Occipital lobe (tissue), 2 donors: ENCODE data around the gene AGPAT2. TPM values are rescaled to one million over a fixed set of nuclear protein-coding genes. Genes with fewer than 3 reads are reported as not detected.

Experiments
- DNase-seq: peaks from one replicate; lab custom pipeline; 2025; lab: John Stamatoyannopoulos, UW
- total RNA-seq: library from RNA; depleted of rRNA; stranded (reverse); fragments of >200 nt; gene quantifications from one replicate; pipeline ENCODE4 v1.2.3, GENCODE V29; 2014

AGPAT2 gene
- total RNA-seq, 1 donor from 2014 or later: 2.2 TPM

DNA sequence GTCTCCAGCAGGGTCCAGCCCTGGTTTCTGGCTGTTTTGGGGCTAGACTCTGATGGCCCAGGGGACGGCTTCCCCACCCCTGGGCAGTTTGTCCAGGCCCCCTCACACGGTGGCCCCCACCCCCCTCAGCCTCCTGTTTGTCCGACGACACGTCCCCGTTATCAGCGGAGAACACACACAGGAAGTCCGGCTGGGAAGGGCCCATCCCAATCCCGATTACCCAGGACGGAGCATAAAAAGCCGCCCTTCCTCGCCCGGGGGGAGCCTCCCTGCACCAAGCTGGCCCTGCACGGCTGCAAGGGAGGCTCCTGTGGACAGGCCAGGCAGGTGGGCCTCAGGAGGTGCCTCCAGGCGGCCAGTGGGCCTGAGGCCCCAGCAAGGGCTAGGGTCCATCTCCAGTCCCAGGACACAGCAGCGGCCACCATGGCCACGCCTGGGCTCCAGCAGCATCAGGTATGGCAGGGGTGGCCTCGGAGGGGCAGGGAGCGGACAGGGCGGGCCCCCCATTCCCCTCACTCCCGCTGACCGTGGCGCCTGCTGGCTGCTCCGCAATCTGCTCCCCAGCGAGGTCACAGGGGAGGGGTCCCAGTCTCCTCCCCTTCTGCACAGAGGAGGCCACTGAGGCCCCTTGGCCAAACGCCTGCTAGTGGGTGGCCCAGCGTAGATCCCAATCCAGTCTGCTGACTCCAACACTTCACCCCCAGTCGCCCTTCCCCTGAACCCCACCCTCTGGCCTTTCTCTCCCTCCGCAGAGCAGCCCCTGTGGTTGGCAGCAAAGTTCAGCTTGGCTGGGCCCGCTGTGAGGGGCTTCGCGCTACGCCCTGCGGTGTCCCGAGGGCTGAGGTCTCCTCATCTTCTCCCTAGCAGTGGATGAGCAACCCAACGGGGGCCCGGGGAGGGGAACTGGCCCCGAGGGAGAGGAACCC lies 24.3 kb downstream of the AGPAT2 start, which contains the start of gene EGFL7:
TSS of gene EGFL7 (plus strand) at position 261 of the 926 bp plus-strand sequence. CDS start 5,367 bp downstream, outside the sequence.
- no peak for DNase-seq

DNA sequence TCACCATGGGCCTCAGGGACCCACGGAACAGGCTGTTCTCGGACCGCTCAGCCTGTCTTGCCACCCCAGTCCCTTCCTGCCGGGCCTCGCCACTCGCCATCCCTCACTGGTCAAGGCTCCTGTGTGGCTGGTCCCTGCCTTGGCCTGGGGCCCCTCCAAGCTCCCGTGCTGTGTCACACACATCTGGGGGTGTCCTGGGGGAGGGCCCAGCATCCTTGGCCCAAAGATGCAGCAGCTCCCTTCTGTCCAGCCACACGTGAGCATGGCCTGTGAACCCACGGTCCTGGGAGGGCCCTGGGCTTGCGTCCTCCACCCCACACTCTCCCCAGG lies 25.0 kb downstream of the AGPAT2 start:
- DNase-seq: no peak

DNA sequence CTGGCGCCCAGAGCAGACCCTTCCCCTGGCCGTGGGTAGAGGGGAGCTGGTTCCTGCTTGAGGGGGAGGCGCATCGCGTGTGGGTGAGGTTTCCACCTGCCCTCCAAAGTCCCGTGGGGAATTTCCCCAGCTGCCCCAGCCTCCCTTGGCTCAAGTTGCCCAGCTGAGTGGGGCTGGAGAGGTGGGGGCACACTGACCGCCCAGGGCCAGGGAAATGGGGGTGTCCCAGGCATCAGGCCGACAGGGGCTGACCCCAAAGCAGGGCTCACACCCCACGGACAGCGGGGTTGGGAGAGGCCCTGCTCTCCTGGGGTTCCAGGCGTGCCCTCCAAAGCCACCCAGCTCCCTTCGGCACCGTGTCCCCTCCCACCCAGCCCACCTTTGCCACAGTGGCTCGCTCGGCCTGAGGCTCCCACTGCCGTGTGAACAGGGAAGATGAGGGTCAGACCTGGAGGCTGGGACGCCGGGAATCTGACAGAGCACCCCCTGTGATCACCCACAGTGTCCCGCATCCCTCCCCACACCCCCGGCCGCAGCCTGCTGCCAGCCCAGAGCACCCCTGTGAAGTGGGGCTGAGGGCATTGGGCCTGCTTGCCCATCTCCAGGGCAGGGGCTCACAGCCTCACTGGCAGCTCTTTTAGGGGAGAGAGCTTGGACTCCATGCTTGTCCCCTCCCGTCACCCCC lies 25.5 kb downstream of the AGPAT2 start:
- no peak for DNase-seq

DNA sequence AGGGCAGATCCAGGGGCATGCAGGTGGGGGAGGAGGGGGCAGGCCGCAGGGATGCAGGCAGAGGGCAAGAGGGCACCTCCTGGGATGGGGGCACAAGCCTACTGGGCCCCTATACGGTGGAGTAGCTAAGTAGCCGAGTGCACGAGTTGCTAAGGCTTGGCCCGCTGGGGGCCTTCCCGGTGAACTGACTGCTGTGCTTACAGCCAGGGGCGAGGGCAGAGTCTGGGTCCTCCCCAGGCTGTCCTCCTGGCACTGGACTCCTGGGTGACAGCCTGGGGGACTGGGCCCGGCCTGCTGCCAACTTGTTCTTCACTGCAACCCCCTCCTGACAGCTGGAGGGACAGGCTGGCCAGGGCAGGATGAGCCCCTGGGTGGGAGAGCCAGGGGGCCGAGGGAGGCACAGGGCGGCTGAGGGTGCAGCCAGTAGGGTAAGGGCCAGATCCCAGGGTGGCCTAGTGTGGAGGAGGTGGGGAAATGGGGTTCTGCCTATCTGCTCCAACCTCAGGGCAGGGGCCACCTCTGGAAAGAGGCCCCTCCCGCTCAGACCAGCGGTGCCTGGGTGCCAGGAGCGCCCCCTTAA lies 26.2 kb downstream of the AGPAT2 start:
- no peak for DNase-seq

DNA sequence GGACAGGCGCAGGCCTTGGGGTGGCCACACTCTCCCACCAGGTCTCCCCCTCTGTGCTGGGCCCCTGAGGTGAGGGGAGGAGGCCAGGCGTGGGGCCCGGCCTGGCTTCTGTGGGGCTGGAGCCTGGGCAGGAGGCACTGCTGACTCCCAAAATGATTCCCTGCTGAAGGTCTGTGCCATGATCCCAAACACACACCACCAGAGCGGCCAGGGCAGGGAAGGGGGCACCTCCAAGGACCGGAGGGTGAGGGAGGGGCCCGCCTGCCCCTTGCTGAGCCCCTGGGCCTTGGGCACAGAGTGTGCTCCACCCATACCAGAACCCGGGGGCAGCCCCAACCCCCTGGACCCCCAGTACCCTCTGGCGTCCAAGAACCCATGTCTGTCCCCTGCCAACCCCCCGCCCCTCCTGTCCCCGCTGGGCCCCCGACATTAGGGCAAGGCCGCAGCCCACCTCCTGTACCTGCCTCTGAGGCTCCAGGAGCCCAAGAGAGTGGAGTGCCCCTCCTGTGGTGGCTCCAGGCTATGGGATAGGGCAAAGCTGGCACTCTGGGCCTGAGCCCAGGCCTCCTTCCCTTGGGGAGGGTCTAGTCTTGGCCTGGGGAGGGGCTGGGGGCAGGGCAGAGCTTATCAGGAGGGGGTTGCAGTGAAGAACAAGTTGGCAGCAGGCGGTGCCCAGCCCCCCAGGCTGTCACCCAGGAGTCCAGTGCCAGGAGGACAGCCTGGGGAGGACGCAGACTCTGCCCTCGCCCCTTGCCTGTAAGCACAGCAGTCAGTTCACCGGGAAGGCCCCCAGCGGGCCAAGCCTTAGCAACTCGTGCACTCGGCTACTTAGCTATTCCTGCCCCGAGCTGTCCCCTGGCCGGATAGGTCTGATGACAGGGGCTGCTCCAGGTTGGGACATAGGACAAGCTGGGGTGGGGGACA lies 27.1 kb downstream of the AGPAT2 start:
- DNase-seq: no peak

DNA sequence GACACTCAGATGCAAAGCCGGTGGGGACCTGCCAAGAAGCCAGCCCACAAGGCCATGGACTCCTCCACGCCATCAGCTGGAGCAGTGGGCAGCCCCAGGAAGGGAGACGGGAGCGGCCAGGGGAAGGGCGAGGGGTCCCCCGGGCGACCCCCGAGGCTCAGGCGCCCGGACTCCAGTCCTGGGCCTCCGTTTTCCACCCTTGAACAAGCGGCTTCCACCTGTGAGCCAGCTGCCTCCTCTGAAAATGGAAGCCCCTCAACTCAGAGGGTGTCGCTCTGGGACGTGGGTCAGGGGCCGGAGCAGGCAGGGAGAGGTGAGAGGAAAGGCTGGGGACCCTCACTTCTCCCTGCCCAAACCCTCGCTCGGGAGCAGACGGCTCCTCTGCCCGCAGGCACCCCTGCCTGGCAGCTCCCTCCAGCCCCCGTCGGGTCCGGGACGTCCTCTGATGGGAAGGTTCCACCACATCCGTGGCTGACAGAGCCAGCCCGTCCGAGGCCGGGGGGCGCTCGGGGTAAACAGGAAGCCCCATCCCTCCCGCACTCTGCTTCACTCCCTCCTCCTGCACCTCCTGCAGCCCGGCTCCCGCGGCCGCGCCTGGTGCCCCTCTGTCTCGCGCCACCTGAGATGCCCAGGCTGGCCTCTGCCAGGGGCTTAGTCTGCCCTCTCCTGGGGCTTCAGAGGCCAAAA lies 28.3 kb downstream of the AGPAT2 start:
- no peak for DNase-seq

DNA sequence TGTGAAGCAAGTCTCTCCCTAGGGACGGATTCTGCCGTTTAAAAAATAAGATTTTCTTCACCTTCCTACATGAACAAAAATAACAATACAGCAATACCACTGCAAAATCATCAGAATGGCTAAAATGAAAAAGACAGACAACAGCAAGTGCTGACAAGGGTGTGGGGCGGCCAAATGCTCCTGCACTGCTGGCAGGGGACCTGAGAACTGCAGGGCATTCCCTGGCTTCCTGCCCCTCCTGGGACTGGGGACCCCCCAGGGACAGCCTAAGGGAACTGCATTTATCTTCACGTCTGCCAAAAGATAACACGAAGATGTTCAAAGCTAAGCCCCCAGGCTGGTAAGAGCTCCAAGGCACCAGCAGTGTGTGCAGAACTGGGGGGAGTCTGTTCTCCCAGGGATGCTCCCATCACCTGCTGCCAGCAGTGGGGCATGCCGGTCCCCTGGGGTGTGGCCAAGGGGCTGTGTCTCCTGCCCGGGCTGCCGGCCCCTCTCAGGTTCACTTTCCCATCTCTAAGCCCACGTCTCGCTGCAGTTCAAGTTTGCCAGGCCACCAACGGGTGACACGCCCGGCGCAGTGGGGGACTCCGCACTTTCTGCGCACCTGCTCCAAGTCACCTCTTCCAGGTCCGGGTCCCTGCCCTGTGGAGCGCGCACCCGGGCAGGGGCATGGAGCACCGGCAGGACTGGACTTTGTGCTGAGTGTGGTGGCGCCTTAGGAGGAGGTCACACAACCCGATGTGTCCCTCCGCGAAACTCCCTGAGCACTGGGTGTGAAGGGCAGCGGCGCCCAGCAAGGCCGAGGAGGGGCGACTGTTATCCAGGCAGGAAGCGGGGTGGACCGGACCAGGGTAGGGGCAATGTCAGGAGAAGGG lies 29.0 kb downstream of the AGPAT2 start:
- no peak for DNase-seq

DNA sequence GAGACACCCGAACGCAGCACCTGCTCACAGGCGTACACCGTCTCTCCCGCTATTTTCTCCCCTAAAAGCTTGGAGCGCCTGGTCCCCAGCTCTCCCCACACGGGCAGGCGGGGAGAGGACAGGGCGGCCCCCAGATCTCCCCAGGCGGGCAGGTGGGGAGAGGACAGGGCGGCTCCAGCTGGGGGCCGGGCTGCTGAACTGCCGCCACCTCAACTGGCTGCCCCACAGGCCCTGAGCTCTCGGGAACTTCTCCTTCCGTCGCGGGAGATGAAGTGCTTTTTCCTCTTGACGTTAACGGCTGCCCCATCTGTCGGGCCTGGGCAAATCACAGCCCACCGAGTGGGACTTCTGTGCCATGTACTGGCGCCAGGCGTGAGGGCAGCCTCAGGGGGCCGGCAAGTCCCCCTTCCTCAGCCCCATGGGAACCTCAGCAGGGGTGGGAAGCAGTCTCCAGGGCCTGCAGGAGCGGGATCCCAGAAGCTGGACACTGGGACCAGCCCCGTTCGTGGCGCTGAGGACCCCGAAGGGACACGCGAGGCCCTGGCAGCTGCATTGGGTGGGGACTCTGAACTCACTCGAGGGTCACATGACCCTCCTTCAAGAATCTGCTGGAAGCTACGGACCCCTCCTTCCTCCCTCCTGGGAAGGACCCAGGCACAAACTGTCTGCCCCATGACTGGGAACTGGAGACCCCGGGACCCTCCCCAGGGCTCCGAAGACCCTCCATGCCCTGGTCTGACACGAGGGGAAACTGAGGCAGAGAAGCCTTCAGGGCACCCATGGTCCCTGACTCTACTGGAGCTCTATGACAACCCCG lies 30.3 kb downstream of the AGPAT2 start:
- no peak for DNase-seq

DNA sequence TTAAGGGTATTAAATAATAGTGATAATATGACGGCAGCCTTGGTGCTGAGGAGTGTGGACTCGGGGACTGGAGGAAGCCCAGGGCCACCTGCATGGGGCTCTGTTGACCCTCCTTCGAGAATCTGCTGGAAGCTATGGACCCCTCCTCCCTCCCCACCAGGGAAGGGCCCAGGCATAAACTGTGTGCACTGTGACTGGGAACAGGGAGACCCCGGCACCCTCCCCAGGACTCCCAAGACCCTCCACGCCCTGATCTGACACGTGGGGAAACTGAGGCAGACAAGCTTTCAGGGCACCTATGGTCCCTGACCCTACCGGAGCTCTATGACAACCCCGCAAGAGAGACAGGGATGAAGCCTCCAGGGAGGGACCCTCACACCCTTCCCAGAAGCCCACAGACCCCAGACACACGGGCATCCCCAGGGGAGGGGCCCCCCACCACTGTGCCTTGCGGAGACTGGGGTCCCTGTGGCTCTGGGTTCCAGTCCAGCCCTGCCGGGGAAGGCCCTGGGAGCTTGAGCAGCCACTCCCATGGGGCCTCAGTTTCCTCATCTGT lies 31.0 kb downstream of the AGPAT2 start:
- no peak for DNase-seq

DNA sequence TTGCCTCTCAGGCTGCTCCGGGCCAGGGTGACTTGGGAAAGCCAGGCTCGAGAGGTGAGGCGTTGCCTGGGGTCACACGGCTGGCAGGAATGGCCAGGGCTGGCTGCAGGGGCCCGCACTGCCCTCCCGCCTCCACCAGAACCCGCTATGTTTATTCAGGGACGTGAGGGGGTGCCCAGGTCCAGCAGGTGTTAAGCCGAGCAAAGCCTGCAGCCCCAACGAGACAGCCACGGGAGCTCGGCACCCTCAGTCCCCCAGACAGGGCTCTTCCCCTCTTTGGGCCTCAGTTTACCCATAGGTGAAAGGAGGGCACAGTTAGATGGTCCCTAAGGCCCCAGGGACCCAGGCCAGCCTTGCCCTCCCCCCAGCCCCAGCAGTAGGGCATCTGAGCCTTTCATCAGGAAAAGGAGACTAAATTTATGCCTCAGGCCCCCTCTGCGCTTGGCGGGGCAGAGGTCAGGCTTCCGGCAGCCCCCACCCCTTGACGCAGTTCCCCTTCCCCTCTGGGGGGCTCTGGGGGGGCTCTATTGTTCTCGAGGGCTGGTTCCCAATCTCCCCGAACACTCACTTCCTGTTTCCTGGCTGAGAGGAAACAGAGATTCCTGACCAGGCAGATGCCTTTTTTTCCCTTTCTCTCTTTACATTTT lies 31.6 kb downstream of the AGPAT2 start:
- DNase-seq: no peak

DNA sequence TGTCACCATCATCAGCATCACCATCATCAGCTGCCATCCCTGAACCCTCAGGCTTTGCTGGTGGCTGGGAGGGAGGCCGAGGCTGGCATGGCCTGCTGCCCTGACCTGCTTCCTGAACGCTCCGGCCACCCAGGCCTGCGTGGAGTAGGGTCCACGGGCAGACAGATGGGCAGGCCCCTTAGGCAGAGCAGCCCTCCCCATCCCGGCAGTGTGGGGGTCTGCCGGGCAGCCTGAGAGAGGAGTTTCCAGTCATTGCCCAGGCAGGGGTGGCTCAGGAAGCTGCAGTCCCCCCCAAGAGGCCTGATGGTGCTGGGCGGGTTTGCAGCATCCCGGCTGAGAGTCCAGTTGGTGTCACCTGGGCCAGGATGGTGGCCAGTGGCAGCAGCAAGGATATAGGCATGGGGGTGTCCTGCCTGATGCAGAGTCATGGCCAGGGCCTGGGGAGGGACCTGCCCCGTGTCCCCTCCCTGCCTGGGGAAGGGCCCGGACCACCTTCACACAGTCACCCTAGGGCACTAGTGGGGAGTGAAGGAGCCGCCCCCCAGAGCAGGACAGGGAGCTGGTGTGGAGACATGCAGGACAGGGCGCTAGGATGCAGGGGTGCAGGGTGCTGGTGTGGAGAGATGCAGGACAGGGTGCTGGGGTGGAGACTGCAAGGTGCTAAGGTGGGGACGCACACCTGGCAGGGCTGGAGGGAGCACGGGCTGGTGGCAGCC lies 32.3 kb downstream of the AGPAT2 start:
- no peak for DNase-seq

DNA sequence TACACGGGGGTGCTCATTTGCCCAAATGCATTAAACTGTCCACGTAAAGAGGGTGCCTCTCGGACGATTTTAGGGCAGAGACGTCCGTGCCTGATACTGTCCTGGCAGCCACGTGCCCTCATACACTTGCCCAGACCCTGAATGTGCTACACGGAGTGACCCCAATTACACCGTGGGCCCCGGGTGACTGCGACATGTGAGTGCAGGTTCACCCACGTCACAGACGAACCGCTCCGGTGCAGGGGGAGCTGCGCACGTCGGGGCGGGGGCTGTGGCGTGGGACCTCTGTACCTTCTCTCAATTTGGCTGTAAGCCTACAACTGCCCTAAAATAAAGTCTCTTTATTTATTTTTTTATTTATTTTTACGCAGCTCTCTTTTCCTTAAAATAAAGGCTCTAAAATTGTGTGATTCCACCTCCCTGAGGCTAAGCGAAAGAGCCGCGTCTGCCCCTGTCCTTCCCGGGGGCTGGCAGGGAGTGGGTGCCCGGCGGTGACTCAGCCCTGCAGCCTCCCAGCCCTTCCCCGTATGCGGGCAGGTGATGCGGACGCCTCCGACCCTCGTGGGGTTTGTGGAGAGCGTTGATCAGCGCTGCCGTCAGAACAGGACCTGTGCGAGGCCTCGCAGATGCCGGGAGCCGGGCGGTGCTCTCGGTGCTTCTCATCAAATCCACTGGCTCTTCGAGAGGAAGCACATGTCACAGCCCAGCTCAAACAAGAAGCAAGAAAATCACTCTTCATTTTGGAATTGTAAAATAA lies 33.8 kb downstream of the AGPAT2 start:
- no peak for DNase-seq

DNA sequence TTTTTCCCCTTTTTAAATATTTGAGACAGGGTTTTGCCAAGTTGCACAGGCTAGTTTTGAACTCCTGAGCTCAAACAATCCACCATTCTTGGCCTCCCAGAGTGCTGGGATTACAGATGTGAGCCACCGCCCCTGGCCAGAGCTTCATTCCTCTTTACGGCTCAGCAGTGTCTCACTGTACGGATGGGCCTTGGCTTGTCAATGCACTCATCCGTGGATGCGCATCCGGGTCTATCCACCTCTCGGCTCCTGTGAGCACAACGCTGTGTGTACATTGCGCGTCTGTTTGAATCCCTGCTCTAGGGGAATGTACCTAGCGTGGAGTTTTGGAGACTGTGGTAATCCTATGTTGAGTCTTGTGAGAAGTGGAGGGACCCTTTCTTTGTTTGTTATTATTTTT lies 35.4 kb downstream of the AGPAT2 start:
- no peak for DNase-seq

DNA sequence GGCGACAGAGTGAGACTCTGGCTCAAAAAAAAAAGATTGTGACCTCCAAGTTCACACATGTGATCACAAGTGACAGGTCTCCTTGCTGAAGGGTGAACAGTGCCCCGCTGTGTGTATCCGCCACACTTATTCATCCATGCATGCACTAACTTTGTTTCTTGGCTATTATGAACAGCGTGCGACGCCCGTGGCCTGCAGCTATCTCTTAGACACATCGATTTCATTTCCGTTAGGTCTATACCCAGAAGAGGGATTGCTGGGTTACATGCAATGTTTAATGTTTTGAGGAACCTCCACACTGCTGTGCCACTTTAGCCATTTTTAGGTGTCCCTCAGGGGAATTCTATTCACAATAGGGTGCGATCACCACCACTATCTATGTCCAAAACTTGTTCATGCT lies 36.6 kb downstream of the AGPAT2 start:
- DNase-seq: no peak

DNA sequence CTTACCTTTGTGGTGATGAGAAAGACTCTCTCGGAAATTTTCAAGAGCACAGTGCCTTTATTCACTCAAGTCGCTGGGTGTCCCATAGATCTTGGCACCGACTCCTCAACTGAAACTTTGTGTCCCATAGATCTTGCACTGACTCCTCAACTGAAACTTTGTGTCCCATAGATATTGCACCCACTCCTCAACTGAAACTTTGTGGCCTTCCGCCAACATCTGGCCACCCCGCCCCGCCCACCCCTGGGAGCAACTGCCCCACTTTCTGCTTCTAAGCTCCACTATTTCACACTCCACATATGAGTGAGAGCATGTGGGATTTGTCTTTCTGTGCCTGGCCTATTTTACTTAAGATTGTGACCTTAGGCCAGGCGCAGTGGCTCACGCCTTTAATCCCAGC lies 37.2 kb downstream of the AGPAT2 start:
- no peak for DNase-seq

DNA sequence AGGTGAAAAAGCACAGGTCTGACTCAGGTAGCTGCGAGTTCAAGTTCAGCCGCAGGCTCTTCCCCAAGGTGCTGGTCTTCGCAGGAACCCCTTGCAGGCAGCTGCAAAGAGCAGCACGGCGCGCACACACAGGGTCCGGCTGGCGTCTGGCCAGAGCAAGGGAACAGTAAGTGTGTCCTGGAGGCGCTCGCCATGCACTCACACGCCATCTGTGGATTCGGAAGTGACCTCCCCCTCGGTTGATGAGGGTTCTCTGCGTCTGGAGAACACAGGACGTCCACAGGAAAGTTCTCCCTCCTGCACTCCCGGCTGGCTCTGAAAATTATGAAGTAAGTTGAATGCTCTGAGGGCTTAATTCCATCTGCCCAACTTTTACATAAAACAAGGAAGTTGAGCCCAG lies 38.5 kb downstream of the AGPAT2 start:
- no peak for DNase-seq
